HepG2 (cell line): ENCODE data around the gene FUZ. TPM values are rescaled to one million over a fixed set of nuclear protein-coding genes. Genes with fewer than 3 reads are reported as not detected.

ENCODE experiments used
- ATAC-seq: fragments of 200-7000 bp; cut with Tn5 transposase; 3 replicates; pipeline ENCODE4 v1.9.1; 2020; ENCODE audit warnings: mild to moderate bottlenecking, moderate library complexity
- BruUV-seq: library from RNA; stranded (reverse); fragments of 400-500 nt; replicated peaks from 2 replicates; lab custom pipeline; 2021; lab: Mats Ljungman, UMichigan
- CTCF ChIA-PET: fragments of 300-600 bp; formaldehyde crosslinking; extraction: SDS; loops from one replicate; lab custom pipeline; 2021; ENCODE audit warnings: low total read pairs, inconsistent platforms, low intra/inter-chr PET ratio; lab: Yijun Ruan, JAX
- POLR2A ChIA-PET: fragments of 350-600 bp; sonication (Branson Sonifier 250); formaldehyde crosslinking; loops from one replicate; lab custom pipeline; 2020; ENCODE audit warnings: antibody characterized with exemption, inconsistent platforms; lab: Yijun Ruan, JAX
- DNase-seq: peaks from one replicate; pipeline ENCODE4 v3.0.0-alpha.2; 2015; ENCODE audit warnings: low spot score
- FAIRE-seq: peaks from 3 replicates; lab custom pipeline; 2011; peaks lifted over from hg19 to GRCh38; lab: Jason Lieb, UNC
- H2AFZ ChIP-seq: one replicate; pipeline ENCODE4 v1.6.1; 2011; ENCODE audit warnings: low read length, inconsistent platforms
- H3K27ac ChIP-seq: fragments of 300-600 bp; 3 replicates; pipeline ENCODE4 v1.8.0; 2011; ENCODE audit warnings: mixed run types, mild to moderate bottlenecking, mixed read lengths, low read length, inconsistent platforms; ENCODE audit not compliant: insufficient read depth; ENCODE audit errors: extremely low read length
- H3K27me3 ChIP-seq, 2 experiments: fragments of 200-600 bp in 1 of 2; 2 replicates in 1 of 2; 3 replicates in 1 of 2; pipeline versions ENCODE4 v1.6.0 to v1.8.0; 2011; ENCODE audit warnings: low read length in 2 of 2, mild to moderate bottlenecking in 2 of 2, moderate library complexity in 2 of 2, inconsistent platforms in 1 of 2; ENCODE audit not compliant: insufficient read depth in 2 of 2, control insufficient read depth in 1 of 2
- H3K36me3 ChIP-seq, 2 experiments: fragments of 200-600 bp in 1 of 2; replicated peaks in 1 of 2; 2 replicates in 1 of 2; 3 replicates in 1 of 2; pipeline versions ENCODE4 v1.5.1 to v1.8.0; 2011; ENCODE audit warnings: low read length in 2 of 2, inconsistent platforms in 1 of 2; ENCODE audit not compliant: insufficient read depth in 2 of 2, control insufficient read depth in 1 of 2
- H3K4me1 ChIP-seq: 2 replicates; pipeline ENCODE4 v1.5.1; 2012; ENCODE audit warnings: low read length, inconsistent platforms; ENCODE audit not compliant: insufficient read depth
- H3K4me2 ChIP-seq: 2 replicates; pipeline ENCODE4 v1.6.0; 2011; ENCODE audit warnings: low read depth, low read length, inconsistent platforms
- H3K4me3 ChIP-seq, 3 experiments: fragments of 200-600 bp in 1 of 3; sonication (generic), shearing (Covaris generic) in 1 of 3; replicated peaks in 1 of 3; 2 replicates each; pipeline ENCODE4 v1.5.1; 2011 to 2016; ENCODE audit warnings: low read length in 3 of 3, inconsistent platforms in 2 of 3, low read depth in 2 of 3, mild to moderate bottlenecking in 2 of 3, control low read depth in 1 of 3, mixed read lengths in 1 of 3; ENCODE audit not compliant: insufficient read depth in 1 of 3
- H3K79me2 ChIP-seq: one replicate; pipeline ENCODE4 v1.6.1; 2011; ENCODE audit warnings: low read length, inconsistent platforms; ENCODE audit not compliant: insufficient read depth
- H3K9ac ChIP-seq: 2 replicates; pipeline ENCODE4 v1.6.0; 2011; ENCODE audit warnings: mild to moderate bottlenecking, low read depth, low read length, inconsistent platforms; ENCODE audit not compliant: insufficient read depth
- H3K9me3 ChIP-seq: 2 replicates; pipeline ENCODE4 v1.5.1; 2012; ENCODE audit warnings: mild to moderate bottlenecking, low read length
- H4K20me1 ChIP-seq: 2 replicates; pipeline ENCODE4 v1.6.0; 2011; ENCODE audit warnings: inconsistent platforms, mild to moderate bottlenecking, low read length, moderate library complexity; ENCODE audit not compliant: insufficient read depth
- ARHGAP35 ChIP-seq: sonication (generic); formaldehyde crosslinking; IDR thresholded peaks from 2 replicates; pipeline ENCODE4 v1.9.0; 2022; ENCODE audit warnings: mild to moderate bottlenecking, inconsistent platforms, moderate library complexity, missing genetic modification reagents, borderline replicate concordance
- HDAC1 ChIP-seq: sonication (generic); formaldehyde crosslinking; IDR thresholded peaks from 2 replicates; pipeline ENCODE4 v1.5.1; 2020; ENCODE audit warnings: mild to moderate bottlenecking, missing genetic modification reagents
- HMG20A ChIP-seq: IDR thresholded peaks from 2 replicates; pipeline ENCODE4 v1.6.1; 2016; ENCODE audit warnings: borderline replicate concordance
- KDM5A ChIP-seq: fragments of 200-600 bp; sonication (generic); IDR thresholded peaks from 2 replicates; pipeline ENCODE4 v1.7.0; 2018; ENCODE audit warnings: antibody characterized with exemption, mild to moderate bottlenecking, low read length, borderline replicate concordance
- KLF11 ChIP-seq: IDR thresholded peaks from 2 replicates; pipeline ENCODE4 v1.6.1; 2016; ENCODE audit warnings: missing compliant biosample characterization
- MED1 ChIP-seq: sonication (generic); formaldehyde crosslinking; IDR thresholded peaks from 2 replicates; pipeline ENCODE4 v1.4.0; 2020; ENCODE audit warnings: missing genetic modification reagents
- REXO4 ChIP-seq: sonication (generic); formaldehyde crosslinking; IDR thresholded peaks from 2 replicates; pipeline ENCODE4 v1.8.0; 2022; ENCODE audit warnings: missing genetic modification reagents, mild to moderate bottlenecking, borderline replicate concordance
- SAP130 ChIP-seq: IDR thresholded peaks from 2 replicates; pipeline ENCODE4 v1.6.1; 2016; ENCODE audit warnings: low read depth
- SP1 ChIP-seq, 2 experiments: fragments of 450-650 bp in 1 of 2; sonication (generic) in 1 of 2; formaldehyde crosslinking in 1 of 2; IDR thresholded peaks; 2 replicates each; pipeline versions ENCODE4 v1.4.0 to v1.6.1; 2016 to 2020; ENCODE audit warnings: missing genetic modification reagents in 1 of 2
- ZNF143 ChIP-seq: sonication (generic); formaldehyde crosslinking; IDR thresholded peaks from 2 replicates; pipeline ENCODE4 v1.4.0; 2020; ENCODE audit warnings: missing genetic modification reagents
- ZNF607 ChIP-seq: sonication (generic); formaldehyde crosslinking; IDR thresholded peaks from 2 replicates; pipeline ENCODE4 v1.5.1; 2020; ENCODE audit warnings: missing genetic modification reagents, mild to moderate bottlenecking, borderline replicate concordance
- ZNF816 ChIP-seq: sonication (generic); formaldehyde crosslinking; IDR thresholded peaks from 2 replicates; pipeline ENCODE4 v1.8.0; 2022; ENCODE audit warnings: missing genetic modification reagents, mild to moderate bottlenecking, borderline replicate concordance
- WGBS: methylation state at CpG from one replicate; pipeline ENCODE4 v1.1.6; 2017; ENCODE audit warnings: low lambda C conversion rate; 5-methylcytosine and 5-hydroxymethylcytosine counted together
- in situ Hi-C: cut with HindIII; loops from 2 replicates; pipeline ENCODE4 v1.10.0; 2017; ENCODE audit warnings: low pct_unique_long_range_greater_than_20kb; ENCODE audit not compliant: extremely low pct_ligation_motif_present
- intact Hi-C: fragments of 100-400 bp; cut with micrococcal nuclease; formaldehyde crosslinking; loops from one replicate; pipeline ENCODE4 v1.10.0; 2022; ENCODE audit not compliant: unreplicated experiment
- polyA plus RNA-seq, 8 experiments: library from polyadenylated mRNA; depleted of rRNA in 3 of 8; stranded (reverse) in 7 of 8; unstranded in 1 of 8; fragments of >200 nt; fragmentation: Illumina TruSeq in 4 of 8; extraction: Trizol in 4 of 8; gene quantifications; 2 replicates each; pipeline versions ENCODE4 v1.2.1 to v1.2.3, GENCODE V29; 2011 to 2016; ENCODE audit warnings: low read depth in 4 of 8, missing spikeins in 1 of 8, mixed read lengths in 1 of 8; ENCODE audit not compliant: insufficient read depth in 1 of 8
- total RNA-seq, 5 experiments: library from RNA; depleted of rRNA; stranded (reverse); fragments of >200 nt; fragmentation: Illumina TruSeq; extraction: Trizol; gene quantifications; 2 replicates each; pipeline ENCODE4 v1.2.3, GENCODE V29; 2016; ENCODE audit warnings: low read depth in 1 of 5
- TF ChIP-seq, protein P1 (sequence below): IDR thresholded peaks from 2 replicates; pipeline ENCODE4 v1.6.1; 2016
- TF ChIP-seq, protein P2 (sequence below): sonication (generic); formaldehyde crosslinking; IDR thresholded peaks from 2 replicates; pipeline ENCODE4 v1.8.1; 2023; ENCODE audit warnings: mild to moderate bottlenecking, missing genetic modification reagents
- TF ChIP-seq, protein P3 (sequence below): sonication (generic); formaldehyde crosslinking; IDR thresholded peaks from 2 replicates; pipeline ENCODE4 v1.5.0; 2020; ENCODE audit warnings: mild to moderate bottlenecking, missing genetic modification reagents, borderline replicate concordance
- TF ChIP-seq, protein P4 (sequence below): sonication (generic); formaldehyde crosslinking; conservative IDR thresholded peaks from 2 replicates; pipeline ENCODE4 v1.4.0; 2020; ENCODE audit warnings: missing genetic modification reagents

FUZ gene
- total and polyA plus RNA-seq, 2 of the 13 experiments (the other 11 are each of a cell fraction or from before 2014, with no cell fraction given): 0.08 TPM; not detected in 1

DNA sequence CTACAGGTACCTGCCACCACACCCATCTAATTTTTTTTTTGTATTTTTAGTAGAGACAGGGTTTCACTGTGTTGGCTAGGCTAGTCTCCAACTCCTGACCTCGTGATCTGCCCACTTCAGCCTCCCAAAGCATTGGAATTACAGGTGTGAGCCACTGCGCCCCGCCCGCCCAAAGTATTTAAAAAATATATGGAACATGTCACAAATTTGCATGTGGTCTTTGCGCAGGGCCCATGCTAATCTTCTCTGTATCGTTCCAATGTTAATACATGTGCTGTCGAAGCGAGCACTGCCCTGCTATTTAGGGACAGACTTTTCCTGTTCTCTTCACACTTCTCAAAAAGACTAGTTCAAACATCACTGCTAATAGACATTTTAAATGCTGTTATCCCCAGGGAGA, 48.8 kb downstream of the FUZ start:
- intact Hi-C loops: loop anchor here (10.0 kb wide), 1 partner anchor 50 kb away; the partner anchor contains the start of genes FUZ and MED25
- H3K4me1 ChIP-seq: peaks cover 44% of the 10 kb centered on the region
- H3K9me3 ChIP-seq: no peaks in the 10 kb centered on the region
- 90% methylated on average over 8 of the region's 8 CpGs for WGBS
- H3K27ac ChIP-seq: no peak overlapping the region
- H3K36me3 ChIP-seq: no peaks in the 10 kb centered on the region
- H3K4me2 ChIP-seq: no peak overlapping the region
- ChIA-PET POLR2A (no interaction called here), CTCF (no interaction called here)
- no peaks in the 10 kb centered on the region for H4K20me1 ChIP-seq
- ATAC-seq (no peak), DNase-seq (no peak), FAIRE-seq (no peak)
- TF ChIP-seq, protein P1, sequence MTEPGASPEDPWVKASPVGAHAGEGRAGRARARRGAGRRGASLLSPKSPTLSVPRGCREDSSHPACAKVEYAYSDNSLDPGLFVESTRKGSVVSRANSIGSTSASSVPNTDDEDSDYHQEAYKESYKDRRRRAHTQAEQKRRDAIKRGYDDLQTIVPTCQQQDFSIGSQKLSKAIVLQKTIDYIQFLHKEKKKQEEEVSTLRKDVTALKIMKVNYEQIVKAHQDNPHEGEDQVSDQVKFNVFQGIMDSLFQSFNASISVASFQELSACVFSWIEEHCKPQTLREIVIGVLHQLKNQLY: no peak
- TF ChIP-seq KDM5A: no peak
- no peak for TF ChIP-seq ZNF816 (CRISPR knock-in tag)
- TF ChIP-seq, protein P2, sequence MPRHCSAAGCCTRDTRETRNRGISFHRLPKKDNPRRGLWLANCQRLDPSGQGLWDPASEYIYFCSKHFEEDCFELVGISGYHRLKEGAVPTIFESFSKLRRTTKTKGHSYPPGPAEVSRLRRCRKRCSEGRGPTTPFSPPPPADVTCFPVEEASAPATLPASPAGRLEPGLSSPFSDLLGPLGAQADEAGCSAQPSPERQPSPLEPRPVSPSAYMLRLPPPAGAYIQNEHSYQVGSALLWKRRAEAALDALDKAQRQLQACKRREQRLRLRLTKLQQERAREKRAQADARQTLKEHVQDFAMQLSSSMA (CRISPR knock-in tag): no peak
- TF ChIP-seq MED1: no peak
- TF ChIP-seq, protein P3, sequence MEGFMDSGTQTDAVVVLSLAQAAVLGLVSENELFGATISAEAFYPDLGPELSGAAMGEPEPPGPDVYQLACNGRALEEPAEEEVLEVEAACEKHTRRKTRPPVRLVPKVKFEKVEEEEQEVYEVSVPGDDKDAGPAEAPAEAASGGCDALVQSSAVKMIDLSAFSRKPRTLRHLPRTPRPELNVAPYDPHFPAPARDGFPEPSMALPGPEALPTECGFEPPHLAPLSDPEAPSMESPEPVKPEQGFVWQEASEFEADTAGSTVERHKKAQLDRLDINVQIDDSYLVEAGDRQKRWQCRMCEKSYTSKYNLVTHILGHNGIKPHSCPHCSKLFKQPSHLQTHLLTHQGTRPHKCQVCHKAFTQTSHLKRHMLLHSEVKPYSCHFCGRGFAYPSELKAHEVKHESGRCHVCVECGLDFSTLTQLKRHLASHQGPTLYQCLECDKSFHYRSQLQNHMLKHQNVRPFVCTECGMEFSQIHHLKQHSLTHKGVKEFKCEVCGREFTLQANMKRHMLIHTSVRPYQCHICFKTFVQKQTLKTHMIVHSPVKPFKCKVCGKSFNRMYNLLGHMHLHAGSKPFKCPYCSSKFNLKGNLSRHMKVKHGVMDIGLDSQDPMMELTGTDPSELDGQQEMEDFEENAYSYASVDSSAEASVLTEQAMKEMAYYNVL (CRISPR knock-in tag): no peak
- TF ChIP-seq SP1 (IDR thresholded peaks at IDR 0.05): no peak
- no peak for TF ChIP-seq SP1 (CRISPR knock-in tag; IDR thresholded peaks at IDR 0.05)
- TF ChIP-seq ARHGAP35 (CRISPR knock-in tag): no peak
- TF ChIP-seq REXO4 (CRISPR knock-in tag): no peak
- no peak for TF ChIP-seq KLF11
- no peak for TF ChIP-seq SAP130 (CRISPR knock-in tag)
- no peak for TF ChIP-seq HMG20A
- no peak for TF ChIP-seq ZNF143 (CRISPR knock-in tag)
- TF ChIP-seq, protein P4, sequence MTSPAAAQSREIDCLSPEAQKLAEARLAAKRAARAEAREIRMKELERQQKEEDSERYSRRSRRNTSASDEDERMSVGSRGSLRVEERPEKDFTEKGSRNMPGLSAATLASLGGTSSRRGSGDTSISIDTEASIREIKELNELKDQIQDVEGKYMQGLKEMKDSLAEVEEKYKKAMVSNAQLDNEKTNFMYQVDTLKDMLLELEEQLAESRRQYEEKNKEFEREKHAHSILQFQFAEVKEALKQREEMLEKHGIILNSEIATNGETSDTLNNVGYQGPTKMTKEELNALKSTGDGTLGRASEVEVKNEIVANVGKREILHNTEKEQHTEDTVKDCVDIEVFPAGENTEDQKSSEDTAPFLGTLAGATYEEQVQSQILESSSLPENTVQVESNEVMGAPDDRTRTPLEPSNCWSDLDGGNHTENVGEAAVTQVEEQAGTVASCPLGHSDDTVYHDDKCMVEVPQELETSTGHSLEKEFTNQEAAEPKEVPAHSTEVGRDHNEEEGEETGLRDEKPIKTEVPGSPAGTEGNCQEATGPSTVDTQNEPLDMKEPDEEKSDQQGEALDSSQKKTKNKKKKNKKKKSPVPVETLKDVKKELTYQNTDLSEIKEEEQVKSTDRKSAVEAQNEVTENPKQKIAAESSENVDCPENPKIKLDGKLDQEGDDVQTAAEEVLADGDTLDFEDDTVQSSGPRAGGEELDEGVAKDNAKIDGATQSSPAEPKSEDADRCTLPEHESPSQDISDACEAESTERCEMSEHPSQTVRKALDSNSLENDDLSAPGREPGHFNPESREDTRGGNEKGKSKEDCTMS: no peak
- TF ChIP-seq ZNF607 (CRISPR knock-in tag): no peak
- TF ChIP-seq HDAC1 (CRISPR knock-in tag): no peak
- H3K27me3 ChIP-seq: no peaks in the 10 kb centered on the region; a peak in 1 of 5 replicates
- no peak overlapping the region for H2AFZ ChIP-seq
- in situ Hi-C loops: no loop called here
- BruUV-seq: no TSS peak
- peaks cover 17% of the 10 kb centered on the region for H3K79me2 ChIP-seq
- H3K9ac ChIP-seq: no peak overlapping the region
- no peak overlapping the region for H3K4me3 ChIP-seq
